ENCODE measurements around the gene DPM3. TPM values are rescaled to one million over a fixed set of nuclear protein-coding genes. Genes with fewer than 3 reads are reported as not detected.

DPM3 gene
- total RNA-seq, 1 experiment from 2014 or later: 73.5 TPM

DNA sequence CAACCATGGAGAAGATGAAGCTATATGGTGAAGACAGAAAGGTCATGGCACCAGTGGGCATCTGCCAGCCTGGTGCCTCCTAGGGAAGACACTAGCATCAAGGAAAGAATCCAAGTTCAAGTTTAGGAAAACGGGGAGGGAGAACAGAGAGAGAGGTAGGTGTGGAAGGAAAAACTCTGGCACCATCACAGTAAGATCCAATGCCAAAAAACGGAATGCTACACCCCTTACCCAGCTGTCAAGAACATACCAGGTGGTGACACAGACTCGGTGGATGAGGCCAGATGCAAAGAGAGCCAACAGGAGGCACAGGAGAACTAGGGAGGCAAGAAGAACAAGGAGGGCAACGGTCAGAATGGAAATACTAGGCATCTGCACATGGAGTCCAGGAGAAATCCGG lies 29.2 kb upstream of the DPM3 start:
- H3K4me1 Mint-ChIP-seq: peaks cover 26% of the 10 kb centered on the region
- no peak overlapping the region for H3K27ac Mint-ChIP-seq
- no peaks in the 10 kb centered on the region; the same call in 1 of the 2 replicates for H3K27me3 Mint-ChIP-seq (ENCODE audit: low read depth)
- ChIA-PET CTCF (interaction anchor here (0.7 to 12.2 kb wide), 7 partner anchors 41 to 157 kb away, joined by 3 to 605 read pairs (median 5); partner anchors contain the start of gene EFNA1), POLR2A (no interaction called here)
- TF ChIP-seq, protein P1, sequence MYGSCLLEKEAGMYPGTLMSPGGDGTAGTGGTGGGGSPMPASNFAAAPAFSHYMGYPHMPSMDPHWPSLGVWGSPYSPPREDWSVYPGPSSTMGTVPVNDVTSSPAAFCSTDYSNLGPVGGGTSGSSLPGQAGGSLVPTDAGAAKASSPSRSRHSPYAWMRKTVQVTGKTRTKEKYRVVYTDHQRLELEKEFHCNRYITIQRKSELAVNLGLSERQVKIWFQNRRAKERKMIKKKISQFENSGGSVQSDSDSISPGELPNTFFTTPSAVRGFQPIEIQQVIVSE (CRISPR knock-in tag; IDR thresholded peaks at IDR 0.05; ENCODE audit: borderline replicate concordance): no peak
- TF ChIP-seq SMAD3 (CRISPR knock-in tag; IDR thresholded peaks at IDR 0.05; ENCODE audit: borderline replicate concordance) (no peak), ZNF317 (CRISPR knock-in tag; IDR thresholded peaks at IDR 0.05; ENCODE audit: borderline replicate concordance, low read depth) (no peak), FOXP1 (CRISPR knock-in tag; IDR thresholded peaks at IDR 0.05; ENCODE audit: borderline replicate concordance) (no peak), GABPB1 (CRISPR knock-in tag; IDR thresholded peaks at IDR 0.05) (no peak), ZNF396 (CRISPR knock-in tag; IDR thresholded peaks at IDR 0.05; ENCODE audit: borderline replicate concordance) (no peak), CBFB (CRISPR knock-in tag; IDR thresholded peaks at IDR 0.05; ENCODE audit: low read depth) (no peak), IRF2 (CRISPR knock-in tag; IDR thresholded peaks at IDR 0.05; ENCODE audit: borderline replicate concordance, low read depth) (no peak)
- TF ChIP-seq, protein P2, sequence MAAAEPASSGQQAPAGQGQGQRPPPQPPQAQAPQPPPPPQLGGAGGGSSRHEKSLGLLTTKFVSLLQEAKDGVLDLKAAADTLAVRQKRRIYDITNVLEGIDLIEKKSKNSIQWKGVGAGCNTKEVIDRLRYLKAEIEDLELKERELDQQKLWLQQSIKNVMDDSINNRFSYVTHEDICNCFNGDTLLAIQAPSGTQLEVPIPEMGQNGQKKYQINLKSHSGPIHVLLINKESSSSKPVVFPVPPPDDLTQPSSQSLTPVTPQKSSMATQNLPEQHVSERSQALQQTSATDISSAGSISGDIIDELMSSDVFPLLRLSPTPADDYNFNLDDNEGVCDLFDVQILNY (CRISPR knock-in tag; IDR thresholded peaks at IDR 0.05): no peak
- TF ChIP-seq, protein P3, sequence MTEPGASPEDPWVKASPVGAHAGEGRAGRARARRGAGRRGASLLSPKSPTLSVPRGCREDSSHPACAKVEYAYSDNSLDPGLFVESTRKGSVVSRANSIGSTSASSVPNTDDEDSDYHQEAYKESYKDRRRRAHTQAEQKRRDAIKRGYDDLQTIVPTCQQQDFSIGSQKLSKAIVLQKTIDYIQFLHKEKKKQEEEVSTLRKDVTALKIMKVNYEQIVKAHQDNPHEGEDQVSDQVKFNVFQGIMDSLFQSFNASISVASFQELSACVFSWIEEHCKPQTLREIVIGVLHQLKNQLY (CRISPR knock-in tag; IDR thresholded peaks at IDR 0.05): no peak
- TF ChIP-seq, protein P4, sequence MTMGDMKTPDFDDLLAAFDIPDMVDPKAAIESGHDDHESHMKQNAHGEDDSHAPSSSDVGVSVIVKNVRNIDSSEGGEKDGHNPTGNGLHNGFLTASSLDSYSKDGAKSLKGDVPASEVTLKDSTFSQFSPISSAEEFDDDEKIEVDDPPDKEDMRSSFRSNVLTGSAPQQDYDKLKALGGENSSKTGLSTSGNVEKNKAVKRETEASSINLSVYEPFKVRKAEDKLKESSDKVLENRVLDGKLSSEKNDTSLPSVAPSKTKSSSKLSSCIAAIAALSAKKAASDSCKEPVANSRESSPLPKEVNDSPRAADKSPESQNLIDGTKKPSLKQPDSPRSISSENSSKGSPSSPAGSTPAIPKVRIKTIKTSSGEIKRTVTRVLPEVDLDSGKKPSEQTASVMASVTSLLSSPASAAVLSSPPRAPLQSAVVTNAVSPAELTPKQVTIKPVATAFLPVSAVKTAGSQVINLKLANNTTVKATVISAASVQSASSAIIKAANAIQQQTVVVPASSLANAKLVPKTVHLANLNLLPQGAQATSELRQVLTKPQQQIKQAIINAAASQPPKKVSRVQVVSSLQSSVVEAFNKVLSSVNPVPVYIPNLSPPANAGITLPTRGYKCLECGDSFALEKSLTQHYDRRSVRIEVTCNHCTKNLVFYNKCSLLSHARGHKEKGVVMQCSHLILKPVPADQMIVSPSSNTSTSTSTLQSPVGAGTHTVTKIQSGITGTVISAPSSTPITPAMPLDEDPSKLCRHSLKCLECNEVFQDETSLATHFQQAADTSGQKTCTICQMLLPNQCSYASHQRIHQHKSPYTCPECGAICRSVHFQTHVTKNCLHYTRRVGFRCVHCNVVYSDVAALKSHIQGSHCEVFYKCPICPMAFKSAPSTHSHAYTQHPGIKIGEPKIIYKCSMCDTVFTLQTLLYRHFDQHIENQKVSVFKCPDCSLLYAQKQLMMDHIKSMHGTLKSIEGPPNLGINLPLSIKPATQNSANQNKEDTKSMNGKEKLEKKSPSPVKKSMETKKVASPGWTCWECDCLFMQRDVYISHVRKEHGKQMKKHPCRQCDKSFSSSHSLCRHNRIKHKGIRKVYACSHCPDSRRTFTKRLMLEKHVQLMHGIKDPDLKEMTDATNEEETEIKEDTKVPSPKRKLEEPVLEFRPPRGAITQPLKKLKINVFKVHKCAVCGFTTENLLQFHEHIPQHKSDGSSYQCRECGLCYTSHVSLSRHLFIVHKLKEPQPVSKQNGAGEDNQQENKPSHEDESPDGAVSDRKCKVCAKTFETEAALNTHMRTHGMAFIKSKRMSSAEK (CRISPR knock-in tag; IDR thresholded peaks at IDR 0.05; ENCODE audit: borderline replicate concordance): no peak
- TF ChIP-seq, protein P5, sequence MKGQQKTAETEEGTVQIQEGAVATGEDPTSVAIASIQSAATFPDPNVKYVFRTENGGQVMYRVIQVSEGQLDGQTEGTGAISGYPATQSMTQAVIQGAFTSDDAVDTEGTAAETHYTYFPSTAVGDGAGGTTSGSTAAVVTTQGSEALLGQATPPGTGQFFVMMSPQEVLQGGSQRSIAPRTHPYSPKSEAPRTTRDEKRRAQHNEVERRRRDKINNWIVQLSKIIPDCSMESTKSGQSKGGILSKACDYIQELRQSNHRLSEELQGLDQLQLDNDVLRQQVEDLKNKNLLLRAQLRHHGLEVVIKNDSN (CRISPR knock-in tag; IDR thresholded peaks at IDR 0.05): no peak
- H3K36me3 Mint-ChIP-seq: peaks cover 16% of the 10 kb centered on the region
- 0 out of 2 replicates have a peak overlapping the region, but pooled peaks have one; percentile 11 for H3K4me3 Mint-ChIP-seq
- H3K9me3 Mint-ChIP-seq: no peaks in the 10 kb centered on the region
- ATAC-seq (no peak), DNase-seq (ENCODE audit: low spot score) (no peak)

DNA sequence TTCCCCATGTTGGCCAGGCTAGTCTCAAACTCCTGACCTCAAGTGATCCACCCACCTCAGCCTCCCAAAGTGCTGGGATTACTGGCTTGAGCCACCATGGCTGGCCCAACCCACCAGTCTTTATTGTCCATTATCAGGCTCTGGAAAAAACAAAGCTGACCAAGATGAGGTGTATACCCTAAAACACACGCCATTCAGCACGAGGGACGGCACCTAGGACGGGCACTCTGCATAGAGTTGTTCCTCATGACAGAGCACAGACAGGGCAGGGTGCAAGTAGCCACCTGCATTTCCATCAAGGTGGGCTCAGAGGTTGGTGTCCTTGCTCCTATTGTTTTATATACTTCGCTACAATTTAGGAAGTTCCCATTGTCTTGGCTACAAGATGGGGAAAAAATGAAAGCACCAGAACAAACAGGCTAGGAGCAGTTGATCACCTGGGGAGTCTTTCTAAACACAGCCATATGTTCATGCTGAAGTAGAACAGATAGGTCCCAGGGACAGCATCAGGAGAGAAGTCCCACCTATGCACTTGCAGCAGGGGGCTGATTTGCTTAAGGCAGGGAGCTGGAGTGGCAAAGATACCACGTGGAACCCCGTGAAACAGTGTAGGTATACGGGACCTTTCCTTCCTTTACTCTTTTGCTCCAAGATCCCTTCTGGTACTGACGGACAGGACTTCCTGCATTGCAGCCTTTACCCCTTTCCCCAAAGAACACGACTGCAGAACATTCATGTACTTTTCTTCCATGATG lies 28.3 kb upstream of the DPM3 start:
- no peak for DNase-seq (ENCODE audit: low spot score)
- POLR2A ChIA-PET: interaction anchor here (0.5 to 1.3 kb wide), 4 partner anchors 17 to 77 kb away, joined by 3 to 4 read pairs (median 4); no protein-coding TSS in a partner anchor
- no peak overlapping the region for H3K27ac Mint-ChIP-seq
- ATAC-seq: no peak
- no peak overlapping the region for H3K4me3 Mint-ChIP-seq
- H3K36me3 Mint-ChIP-seq: peaks cover 16% of the 10 kb centered on the region
- H3K9me3 Mint-ChIP-seq: peaks cover 4% of the 10 kb centered on the region
- H3K27me3 Mint-ChIP-seq (ENCODE audit: low read depth): no peaks in the 10 kb centered on the region; the same call in 1 of the 2 replicates
- CTCF ChIA-PET: interaction anchor here (0.7 to 12.2 kb wide), 41 partner anchors 7 to 306 kb away, joined by 3 to 605 read pairs (median 14); partner anchors contain the start of genes ADAM15, DPM3, EFNA1 and EFNA3
- peaks cover 26% of the 10 kb centered on the region for H3K4me1 Mint-ChIP-seq
- TF ChIP-seq, protein P6, sequence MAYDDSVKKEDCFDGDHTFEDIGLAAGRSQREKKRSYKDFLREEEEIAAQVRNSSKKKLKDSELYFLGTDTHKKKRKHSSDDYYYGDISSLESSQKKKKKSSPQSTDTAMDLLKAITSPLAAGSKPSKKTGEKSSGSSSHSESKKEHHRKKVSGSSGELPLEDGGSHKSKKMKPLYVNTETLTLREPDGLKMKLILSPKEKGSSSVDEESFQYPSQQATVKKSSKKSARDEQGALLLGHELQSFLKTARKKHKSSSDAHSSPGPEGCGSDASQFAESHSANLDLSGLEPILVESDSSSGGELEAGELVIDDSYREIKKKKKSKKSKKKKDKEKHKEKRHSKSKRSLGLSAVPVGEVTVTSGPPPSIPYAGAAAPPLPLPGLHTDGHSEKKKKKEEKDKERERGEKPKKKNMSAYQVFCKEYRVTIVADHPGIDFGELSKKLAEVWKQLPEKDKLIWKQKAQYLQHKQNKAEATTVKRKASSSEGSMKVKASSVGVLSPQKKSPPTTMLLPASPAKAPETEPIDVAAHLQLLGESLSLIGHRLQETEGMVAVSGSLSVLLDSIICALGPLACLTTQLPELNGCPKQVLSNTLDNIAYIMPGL (CRISPR knock-in tag; IDR thresholded peaks at IDR 0.05): no peak
- no peak for TF ChIP-seq RORB (CRISPR knock-in tag; IDR thresholded peaks at IDR 0.05)
- TF ChIP-seq, protein P7, sequence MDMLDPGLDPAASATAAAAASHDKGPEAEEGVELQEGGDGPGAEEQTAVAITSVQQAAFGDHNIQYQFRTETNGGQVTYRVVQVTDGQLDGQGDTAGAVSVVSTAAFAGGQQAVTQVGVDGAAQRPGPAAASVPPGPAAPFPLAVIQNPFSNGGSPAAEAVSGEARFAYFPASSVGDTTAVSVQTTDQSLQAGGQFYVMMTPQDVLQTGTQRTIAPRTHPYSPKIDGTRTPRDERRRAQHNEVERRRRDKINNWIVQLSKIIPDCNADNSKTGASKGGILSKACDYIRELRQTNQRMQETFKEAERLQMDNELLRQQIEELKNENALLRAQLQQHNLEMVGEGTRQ (CRISPR knock-in tag; IDR thresholded peaks at IDR 0.05): no peak
- TF ChIP-seq NR2C2 (CRISPR knock-in tag; IDR thresholded peaks at IDR 0.05): no peak
- no peak for TF ChIP-seq ETV6 (CRISPR knock-in tag; IDR thresholded peaks at IDR 0.05)
- TF ChIP-seq, protein P8, sequence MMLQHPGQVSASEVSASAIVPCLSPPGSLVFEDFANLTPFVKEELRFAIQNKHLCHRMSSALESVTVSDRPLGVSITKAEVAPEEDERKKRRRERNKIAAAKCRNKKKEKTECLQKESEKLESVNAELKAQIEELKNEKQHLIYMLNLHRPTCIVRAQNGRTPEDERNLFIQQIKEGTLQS (CRISPR knock-in tag; conservative IDR thresholded peaks at IDR 0.05): no peak
- TF ChIP-seq, protein P9, sequence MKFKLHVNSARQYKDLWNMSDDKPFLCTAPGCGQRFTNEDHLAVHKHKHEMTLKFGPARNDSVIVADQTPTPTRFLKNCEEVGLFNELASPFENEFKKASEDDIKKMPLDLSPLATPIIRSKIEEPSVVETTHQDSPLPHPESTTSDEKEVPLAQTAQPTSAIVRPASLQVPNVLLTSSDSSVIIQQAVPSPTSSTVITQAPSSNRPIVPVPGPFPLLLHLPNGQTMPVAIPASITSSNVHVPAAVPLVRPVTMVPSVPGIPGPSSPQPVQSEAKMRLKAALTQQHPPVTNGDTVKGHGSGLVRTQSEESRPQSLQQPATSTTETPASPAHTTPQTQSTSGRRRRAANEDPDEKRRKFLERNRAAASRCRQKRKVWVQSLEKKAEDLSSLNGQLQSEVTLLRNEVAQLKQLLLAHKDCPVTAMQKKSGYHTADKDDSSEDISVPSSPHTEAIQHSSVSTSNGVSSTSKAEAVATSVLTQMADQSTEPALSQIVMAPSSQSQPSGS (CRISPR knock-in tag; IDR thresholded peaks at IDR 0.05; ENCODE audit: borderline replicate concordance, low read depth): no peak

Data from WTC11 (cell line).